Left hindlimb (tissue), 1 donor: Measurements from ENCODE around the gene RHBG.

Experiments used
- DNase-seq: peaks from one replicate; pipeline ENCODE4 v3.0.0-alpha.2; 2018

RHBG gene

DNA sequence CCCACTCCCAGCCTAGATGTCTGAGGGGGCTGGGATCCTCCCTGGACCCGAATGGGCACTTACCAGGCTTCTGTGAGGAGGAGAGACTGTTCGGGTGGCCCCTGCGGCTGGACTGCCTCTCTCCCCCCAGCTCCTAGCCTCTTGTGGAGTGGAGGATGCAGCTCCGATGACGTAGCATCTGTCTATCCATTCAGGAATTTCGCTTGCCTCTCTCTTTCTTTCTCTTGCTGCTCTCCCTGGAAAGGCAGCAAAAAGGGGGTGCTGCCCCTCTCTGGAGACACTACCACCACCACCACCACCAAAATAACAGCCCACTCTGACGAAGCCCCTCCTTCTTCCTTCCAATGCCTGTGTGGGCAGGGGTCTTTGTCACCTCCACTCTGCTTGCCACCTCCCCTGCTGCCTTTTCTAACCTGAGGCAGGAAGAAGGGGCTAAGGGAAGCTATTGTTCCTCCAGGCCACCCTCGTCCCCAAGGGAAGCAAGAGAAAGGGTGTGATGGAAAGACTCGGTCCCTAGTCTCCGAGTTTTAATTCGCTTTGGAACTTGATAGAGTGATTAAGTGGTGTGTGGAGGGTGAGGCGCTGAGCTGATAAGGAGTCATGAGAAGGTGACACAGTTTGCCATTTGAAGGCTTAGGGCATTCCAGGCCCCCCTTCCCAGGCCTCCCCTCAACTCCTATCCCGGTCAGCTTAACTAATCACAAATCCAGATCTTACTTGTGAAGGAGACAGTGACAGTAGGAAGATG is 60.5 kb downstream of the RHBG start:
- no peak for DNase-seq

DNA sequence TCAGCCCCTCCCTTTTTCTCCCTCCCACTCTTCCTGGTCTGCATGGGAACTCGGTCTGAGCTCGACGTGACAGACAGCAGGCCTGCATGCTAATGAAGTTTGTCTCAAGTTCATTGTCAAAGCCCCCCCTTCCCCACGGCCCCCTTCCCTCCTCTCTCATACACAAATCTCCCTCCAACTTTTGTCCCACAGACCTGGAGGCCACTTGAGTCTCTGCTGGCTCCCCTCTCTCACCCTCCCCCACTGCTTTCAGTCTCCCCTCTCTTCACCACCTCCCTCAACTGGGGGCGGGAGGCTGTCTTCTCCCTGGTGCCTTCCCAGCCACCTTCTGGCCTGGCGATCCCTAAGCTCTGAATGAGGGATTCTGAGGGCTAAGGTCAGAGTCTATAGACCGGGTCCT is 61.3 kb downstream of the RHBG start:
- DNase-seq: no peak

- no peak for DNase-seq
Measured at GRCh38 chr1:156430866-156431265, 61.9 kb downstream of the RHBG start.

DNA sequence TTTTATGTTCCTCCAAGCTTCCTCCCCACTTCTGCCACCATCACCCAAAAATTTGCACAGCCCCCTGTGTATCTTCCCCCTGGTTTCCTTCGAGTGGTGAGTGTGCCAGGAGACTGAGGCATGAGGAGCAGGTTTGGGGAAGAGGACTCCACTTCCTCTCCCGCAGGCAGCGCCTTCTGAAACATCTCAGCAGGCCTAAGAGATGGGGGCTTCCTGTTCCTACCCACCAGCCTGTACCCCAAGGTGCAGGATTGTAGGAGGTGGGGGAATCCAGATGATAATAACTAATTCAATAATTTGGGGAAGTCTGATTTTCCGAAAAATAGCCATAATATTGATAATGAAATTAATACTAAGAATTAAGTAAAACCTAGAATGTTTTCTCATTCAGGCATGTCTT is 62.4 kb downstream of the RHBG start:
- no peak for DNase-seq

DNA sequence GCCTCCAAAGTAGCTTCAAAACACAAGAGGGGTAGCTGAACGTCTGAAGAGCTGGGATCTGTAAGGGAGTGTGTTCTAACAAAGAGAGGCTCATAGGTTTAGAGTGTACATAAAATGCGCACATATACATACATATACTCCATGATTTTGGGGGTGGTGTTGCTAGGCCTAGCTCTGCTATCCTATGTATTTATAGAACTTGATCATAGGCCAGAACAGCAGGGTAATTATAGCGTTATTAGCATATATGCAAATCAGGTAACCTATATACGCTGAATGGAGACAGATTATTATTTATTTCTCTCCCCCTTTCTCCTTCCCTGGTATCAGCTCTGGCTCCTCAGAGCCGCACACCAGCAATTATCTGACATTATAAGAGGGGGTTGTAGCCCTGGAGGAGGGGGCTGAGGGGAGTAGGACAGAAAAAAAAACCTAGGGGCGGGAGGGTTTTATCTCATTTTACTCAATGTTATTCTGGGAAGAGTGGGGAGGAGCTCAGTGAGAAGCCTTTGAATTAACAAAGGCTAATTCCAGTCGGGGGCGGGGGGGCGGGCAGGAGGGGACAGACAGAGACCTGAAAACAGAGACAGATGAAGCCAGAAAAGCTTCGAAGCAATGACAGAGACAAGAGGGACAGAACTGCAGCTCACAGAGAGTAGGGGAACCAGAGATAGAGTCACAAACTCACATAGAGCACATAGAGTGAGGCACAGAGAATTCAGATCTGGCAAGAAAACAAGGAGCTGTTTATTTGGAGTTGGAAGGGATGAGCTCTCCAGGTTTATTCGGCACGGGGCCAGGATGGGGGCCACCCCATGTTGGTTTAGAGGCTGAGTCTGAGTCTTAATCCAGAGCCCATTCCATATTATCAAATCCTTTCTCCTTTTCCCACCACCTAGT is 63.0 kb downstream of the RHBG start:
- DNase-seq: no peak

DNA sequence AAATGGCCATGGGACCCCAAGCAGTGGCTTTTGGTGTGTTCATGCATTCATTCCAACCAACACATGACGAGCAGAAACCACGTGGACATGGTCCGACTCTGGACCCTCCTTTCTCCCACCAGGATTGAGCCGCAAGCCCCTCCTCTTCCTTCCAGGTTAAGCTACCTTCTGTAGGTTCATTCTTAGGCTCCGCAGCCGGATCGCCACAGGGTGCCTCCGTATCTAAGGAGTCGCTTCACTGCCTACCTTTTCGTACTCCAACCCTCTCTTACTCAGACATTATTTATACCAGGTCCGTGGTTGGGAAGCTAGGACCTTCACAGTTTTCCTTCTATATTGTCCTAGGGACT is 63.6 kb downstream of the RHBG start:
- DNase-seq: no peak

DNA sequence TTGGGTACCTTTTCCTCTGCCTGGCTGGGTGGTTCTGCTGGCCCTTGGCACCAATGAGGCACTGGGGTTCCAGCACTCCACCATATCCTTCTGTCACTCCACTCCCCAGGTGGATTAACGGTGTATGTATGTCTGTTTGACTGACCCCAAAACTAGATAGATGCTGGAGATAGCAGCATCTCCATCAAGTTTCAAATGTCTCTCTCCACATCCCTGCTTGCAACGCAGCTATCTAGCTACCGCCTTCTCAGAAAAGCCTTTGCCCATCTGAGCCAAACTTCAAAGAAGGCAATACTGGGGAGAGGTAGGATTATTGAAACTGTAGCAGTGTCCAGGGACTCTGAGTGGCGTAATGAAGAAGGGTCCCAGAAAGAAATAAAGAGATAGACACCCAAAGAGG is 64.0 kb downstream of the RHBG start:
- DNase-seq: no peak

DNA sequence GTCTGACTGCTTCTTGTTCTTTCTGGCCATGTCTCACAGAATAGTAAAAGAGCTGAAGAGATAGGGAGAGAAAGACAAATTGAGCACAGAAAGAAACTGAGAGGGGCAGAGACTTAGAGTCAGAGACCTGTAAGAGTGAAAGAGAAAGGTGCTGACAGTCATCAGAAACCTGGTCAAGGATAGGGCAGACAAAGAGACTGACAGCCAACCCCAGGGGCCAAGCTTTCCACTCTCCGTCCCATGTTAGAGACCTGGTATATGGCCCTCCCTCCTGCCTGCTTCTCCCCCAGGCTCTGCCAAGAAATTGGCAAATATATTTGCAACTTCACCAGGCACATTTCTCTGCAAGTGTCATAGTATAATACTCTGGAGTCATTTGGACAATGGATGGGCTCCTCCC is 64.6 kb downstream of the RHBG start:
- DNase-seq: no peak
